HCT116 (cell line): ENCODE data around the gene GRM4. TPM values are rescaled to one million over a fixed set of nuclear protein-coding genes. Genes with fewer than 3 reads are reported as not detected.

ENCODE experiments used
- ATAC-seq: fragments of 200-7000 bp; cut with Tn5 transposase; 2 replicates; pipeline ENCODE4 v1.9.1; 2020; ENCODE audit warnings: mild to moderate bottlenecking, moderate library complexity
- BruUV-seq: library from RNA; stranded (reverse); fragments of 400-500 nt; replicated peaks from 2 replicates; lab custom pipeline; 2021; lab: Mats Ljungman, UMichigan
- CTCF ChIA-PET: fragments of 300-600 bp; sonication (Branson Sonifier 250); formaldehyde crosslinking; loops from one replicate; lab custom pipeline; 2021; ENCODE audit warnings: antibody characterized with exemption; lab: Charles Lee
- POLR2A ChIA-PET: fragments of 300-600, 350-600 bp; sonication (Branson Sonifier 250); formaldehyde crosslinking; loops from one replicate; lab custom pipeline; 2021; ENCODE audit warnings: antibody characterized with exemption; lab: Charles Lee
- RAD21 ChIA-PET, 2 experiments: fragments of 300-600 bp; sonication (Branson Sonifier 250); formaldehyde crosslinking; loops; one replicate each; lab custom pipeline; 2023; ENCODE audit warnings: low total read pairs in 2 of 2; ENCODE audit not compliant: uncharacterized antibody in 2 of 2, unreplicated experiment in 2 of 2, low non-redundant PET in 1 of 2; lab: Charles Lee
- DNase-seq: peaks from one replicate; pipeline ENCODE4 v3.0.0-alpha.2; 2010; ENCODE audit warnings: low read depth, low spot score
- H2AFZ ChIP-seq: fragments of 200-600 bp; shearing (Covaris generic), sonication (generic); 2 replicates; pipeline ENCODE4 v1.6.1; 2017; ENCODE audit warnings: low read depth, mixed run types, mixed read lengths, antibody characterized with exemption, low read length; ENCODE audit not compliant: poor library complexity, severe bottlenecking
- H3K27ac ChIP-seq: 2 replicates; pipeline ENCODE4 v1.5.1; 2012; ENCODE audit warnings: low read depth, low read length
- H3K27me3 ChIP-seq: fragments of 200-600 bp; sonication (generic); 2 replicates; pipeline ENCODE4 v1.6.1; 2016; ENCODE audit warnings: mixed run types, low read length, mixed read lengths; ENCODE audit not compliant: insufficient read depth
- H3K36me3 ChIP-seq, 2 experiments: fragments of 200-500 bp in 1 of 2; fragments of 200-600 bp in 1 of 2; sonication (Bioruptor generic) in 1 of 2; sonication (generic) in 1 of 2; 2 replicates each; pipeline versions ENCODE4 v1.5.1 to v1.6.1; 2014 to 2016; ENCODE audit warnings: low read length in 2 of 2, inconsistent platforms in 1 of 2, mixed read lengths in 1 of 2, mixed run types in 1 of 2; ENCODE audit not compliant: insufficient read depth in 2 of 2, control insufficient read depth in 1 of 2
- H3K4me1 ChIP-seq, 2 experiments: fragments of 200-600 bp in 1 of 2; sonication (generic) in 1 of 2; 2 replicates each; pipeline versions ENCODE4 v1.5.1 to v1.6.1; 2012 to 2017; ENCODE audit warnings: low read length in 2 of 2, inconsistent platforms in 1 of 2, mild to moderate bottlenecking in 1 of 2, mixed read lengths in 1 of 2, mixed run types in 1 of 2, moderate library complexity in 1 of 2; ENCODE audit not compliant: insufficient read depth in 2 of 2, control insufficient read depth in 1 of 2
- H3K4me2 ChIP-seq: fragments of 200-600 bp; sonication (generic); 2 replicates; pipeline ENCODE4 v1.6.1; 2017; ENCODE audit warnings: mixed run types, low read length, mixed read lengths
- H3K4me3 ChIP-seq, 2 experiments: fragments of 200-600 bp in 1 of 2; sonication (generic) in 1 of 2; replicated peaks in 1 of 2; 2 replicates each; pipeline ENCODE4 v1.5.1; 2011 to 2016; ENCODE audit warnings: low read length in 2 of 2, control low read depth in 1 of 2, low read depth in 1 of 2, mild to moderate bottlenecking in 1 of 2, mixed read lengths in 1 of 2, mixed run types in 1 of 2
- H3K79me2 ChIP-seq: fragments of 200-600 bp; sonication (generic); 2 replicates; pipeline ENCODE4 v1.6.1; 2017; ENCODE audit warnings: mild to moderate bottlenecking, mixed run types, low read length, moderate library complexity, mixed read lengths; ENCODE audit not compliant: insufficient read depth
- H3K9ac ChIP-seq: fragments of 200-600 bp; sonication (generic); 2 replicates; pipeline ENCODE4 v1.6.1; 2016; ENCODE audit warnings: low read length, mixed read lengths
- H3K9me2 ChIP-seq: fragments of 200-600 bp; sonication (generic), shearing (Covaris generic); 2 replicates; pipeline ENCODE4 v1.6.1; 2017; ENCODE audit warnings: mixed run types, mild to moderate bottlenecking, moderate library complexity; ENCODE audit not compliant: insufficient read depth
- H3K9me3 ChIP-seq, 2 experiments: fragments of 200-500 bp in 1 of 2; fragments of 200-600 bp in 1 of 2; sonication (Bioruptor generic) in 1 of 2; sonication (generic) in 1 of 2; 2 replicates each; pipeline ENCODE4 v1.6.1; 2014 to 2017; ENCODE audit warnings: low read length in 2 of 2, mixed read lengths in 2 of 2, inconsistent platforms in 1 of 2, low read depth in 1 of 2, mild to moderate bottlenecking in 1 of 2, mixed run types in 1 of 2, moderate library complexity in 1 of 2; ENCODE audit not compliant: control insufficient read depth in 1 of 2, insufficient read depth in 1 of 2
- H4K20me1 ChIP-seq: fragments of 200-600 bp; sonication (generic), shearing (Covaris generic); 2 replicates; pipeline ENCODE4 v1.6.1; 2017; ENCODE audit warnings: mixed run types, mild to moderate bottlenecking, moderate library complexity; ENCODE audit not compliant: insufficient read depth
- EGR1 ChIP-seq: IDR thresholded peaks from 2 replicates; pipeline ENCODE4 v1.6.1; 2012; ENCODE audit warnings: low read depth
- FOSL1 ChIP-seq: IDR thresholded peaks from 2 replicates; pipeline ENCODE4 v1.6.1; 2012; ENCODE audit warnings: low read depth
- POLR2A ChIP-seq: IDR thresholded peaks from 2 replicates; pipeline ENCODE4 v1.7.0; 2011; ENCODE audit warnings: borderline replicate concordance; ENCODE audit not compliant: insufficient read depth, insufficient read length; ENCODE audit errors: extremely low read depth
- RAD21 ChIP-seq: IDR thresholded peaks from 2 replicates; pipeline ENCODE4 v1.6.1; 2012; ENCODE audit warnings: low read depth, mild to moderate bottlenecking
- SIN3A ChIP-seq: IDR thresholded peaks from 2 replicates; pipeline ENCODE4 v1.6.1; 2012; ENCODE audit warnings: low read depth
- SP1 ChIP-seq: IDR thresholded peaks from 2 replicates; pipeline ENCODE4 v1.6.1; 2012; ENCODE audit warnings: low read depth
- TCF7L2 ChIP-seq: IDR thresholded peaks from 2 replicates; pipeline ENCODE4 v1.7.0; 2011; ENCODE audit warnings: borderline replicate concordance, inconsistent platforms; ENCODE audit not compliant: insufficient read depth, insufficient read length; ENCODE audit errors: extremely low read depth
- intact Hi-C: fragments of 100-400 bp; cut with micrococcal nuclease; formaldehyde crosslinking; loops from 2 replicates; pipeline ENCODE4 v1.10.0; 2022
- total RNA-seq: library from RNA; stranded (reverse); gene quantifications from one replicate; pipeline ENCODE4 v1.2.1, GENCODE V29; 2021; ENCODE audit not compliant: unreplicated experiment
- TF ChIP-seq, protein P1 (sequence below): IDR thresholded peaks from 2 replicates; pipeline ENCODE4 v1.6.1; 2012
- TF ChIP-seq, protein P2 (sequence below): IDR thresholded peaks from 2 replicates; pipeline ENCODE4 v1.6.1; 2012; ENCODE audit warnings: low read depth
- TF ChIP-seq, protein P3 (sequence below): IDR thresholded peaks from 2 replicates; pipeline ENCODE4 v1.6.1; 2011; ENCODE audit warnings: mild to moderate bottlenecking, low read length, moderate library complexity; ENCODE audit not compliant: insufficient replicate concordance; ENCODE audit errors: extremely low read depth
- TF ChIP-seq, protein P4 (sequence below): IDR thresholded peaks from 2 replicates; pipeline ENCODE4 v1.6.1; 2012

GRM4 gene
- total RNA-seq, 1 experiment from 2014 or later, result 2.6 TPM

DNA sequence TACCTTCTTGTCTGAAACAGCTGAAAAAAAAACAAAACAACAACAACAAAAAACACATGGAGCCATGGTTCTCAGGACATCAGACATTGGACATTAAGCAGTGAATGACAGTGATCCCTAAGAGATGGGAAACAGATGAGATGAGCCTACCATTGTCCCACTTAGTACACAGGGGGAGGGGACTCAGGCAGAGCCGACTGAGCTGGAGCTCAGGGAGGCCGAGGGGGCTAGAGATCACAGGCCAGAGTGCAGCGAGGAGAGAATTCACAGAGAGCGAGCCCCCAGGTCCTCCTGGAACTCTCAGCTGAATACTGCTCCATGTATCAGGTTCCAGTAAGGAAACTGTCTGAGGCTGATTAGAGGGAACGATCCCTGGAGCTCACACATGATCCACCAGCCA is 134.6 kb downstream of the GRM4 start:
- BruUV-seq, result no TSS peak
- ATAC-seq, result no peak
- Histone ChIP-seq H3K9ac (no peak overlapping the region), H3K9me2 (no peaks in the 10 kb centered on the region), H3K4me1 (no peaks in the 10 kb centered on the region), H3K4me3 (no peak overlapping the region), H2AFZ (no peak overlapping the region), H3K27me3 (no peaks in the 10 kb centered on the region), H3K27ac (no peak overlapping the region), H3K79me2 (no peaks in the 10 kb centered on the region), H4K20me1 (no peaks in the 10 kb centered on the region), H3K36me3 (no peaks in the 10 kb centered on the region), H3K9me3 (no peaks in the 10 kb centered on the region), H3K4me2 (no peak overlapping the region)
- POLR2A ChIA-PET, result no interaction called here
- CTCF ChIA-PET, result no interaction called here
- TF ChIP-seq SP1 (no peak), FOSL1 (no peak), EGR1 (no peak), SIN3A (no peak), POLR2A (no peak), RAD21 (no peak), TCF7L2 (no peak)
- TF ChIP-seq, protein P1, sequence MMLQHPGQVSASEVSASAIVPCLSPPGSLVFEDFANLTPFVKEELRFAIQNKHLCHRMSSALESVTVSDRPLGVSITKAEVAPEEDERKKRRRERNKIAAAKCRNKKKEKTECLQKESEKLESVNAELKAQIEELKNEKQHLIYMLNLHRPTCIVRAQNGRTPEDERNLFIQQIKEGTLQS, result no peak
- TF ChIP-seq, protein P2, sequence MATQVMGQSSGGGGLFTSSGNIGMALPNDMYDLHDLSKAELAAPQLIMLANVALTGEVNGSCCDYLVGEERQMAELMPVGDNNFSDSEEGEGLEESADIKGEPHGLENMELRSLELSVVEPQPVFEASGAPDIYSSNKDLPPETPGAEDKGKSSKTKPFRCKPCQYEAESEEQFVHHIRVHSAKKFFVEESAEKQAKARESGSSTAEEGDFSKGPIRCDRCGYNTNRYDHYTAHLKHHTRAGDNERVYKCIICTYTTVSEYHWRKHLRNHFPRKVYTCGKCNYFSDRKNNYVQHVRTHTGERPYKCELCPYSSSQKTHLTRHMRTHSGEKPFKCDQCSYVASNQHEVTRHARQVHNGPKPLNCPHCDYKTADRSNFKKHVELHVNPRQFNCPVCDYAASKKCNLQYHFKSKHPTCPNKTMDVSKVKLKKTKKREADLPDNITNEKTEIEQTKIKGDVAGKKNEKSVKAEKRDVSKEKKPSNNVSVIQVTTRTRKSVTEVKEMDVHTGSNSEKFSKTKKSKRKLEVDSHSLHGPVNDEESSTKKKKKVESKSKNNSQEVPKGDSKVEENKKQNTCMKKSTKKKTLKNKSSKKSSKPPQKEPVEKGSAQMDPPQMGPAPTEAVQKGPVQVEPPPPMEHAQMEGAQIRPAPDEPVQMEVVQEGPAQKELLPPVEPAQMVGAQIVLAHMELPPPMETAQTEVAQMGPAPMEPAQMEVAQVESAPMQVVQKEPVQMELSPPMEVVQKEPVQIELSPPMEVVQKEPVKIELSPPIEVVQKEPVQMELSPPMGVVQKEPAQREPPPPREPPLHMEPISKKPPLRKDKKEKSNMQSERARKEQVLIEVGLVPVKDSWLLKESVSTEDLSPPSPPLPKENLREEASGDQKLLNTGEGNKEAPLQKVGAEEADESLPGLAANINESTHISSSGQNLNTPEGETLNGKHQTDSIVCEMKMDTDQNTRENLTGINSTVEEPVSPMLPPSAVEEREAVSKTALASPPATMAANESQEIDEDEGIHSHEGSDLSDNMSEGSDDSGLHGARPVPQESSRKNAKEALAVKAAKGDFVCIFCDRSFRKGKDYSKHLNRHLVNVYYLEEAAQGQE, result no peak
- TF ChIP-seq, protein P3, sequence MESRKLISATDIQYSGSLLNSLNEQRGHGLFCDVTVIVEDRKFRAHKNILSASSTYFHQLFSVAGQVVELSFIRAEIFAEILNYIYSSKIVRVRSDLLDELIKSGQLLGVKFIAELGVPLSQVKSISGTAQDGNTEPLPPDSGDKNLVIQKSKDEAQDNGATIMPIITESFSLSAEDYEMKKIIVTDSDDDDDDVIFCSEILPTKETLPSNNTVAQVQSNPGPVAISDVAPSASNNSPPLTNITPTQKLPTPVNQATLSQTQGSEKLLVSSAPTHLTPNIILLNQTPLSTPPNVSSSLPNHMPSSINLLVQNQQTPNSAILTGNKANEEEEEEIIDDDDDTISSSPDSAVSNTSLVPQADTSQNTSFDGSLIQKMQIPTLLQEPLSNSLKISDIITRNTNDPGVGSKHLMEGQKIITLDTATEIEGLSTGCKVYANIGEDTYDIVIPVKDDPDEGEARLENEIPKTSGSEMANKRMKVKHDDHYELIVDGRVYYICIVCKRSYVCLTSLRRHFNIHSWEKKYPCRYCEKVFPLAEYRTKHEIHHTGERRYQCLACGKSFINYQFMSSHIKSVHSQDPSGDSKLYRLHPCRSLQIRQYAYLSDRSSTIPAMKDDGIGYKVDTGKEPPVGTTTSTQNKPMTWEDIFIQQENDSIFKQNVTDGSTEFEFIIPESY, result no peak
- TF ChIP-seq, protein P4, sequence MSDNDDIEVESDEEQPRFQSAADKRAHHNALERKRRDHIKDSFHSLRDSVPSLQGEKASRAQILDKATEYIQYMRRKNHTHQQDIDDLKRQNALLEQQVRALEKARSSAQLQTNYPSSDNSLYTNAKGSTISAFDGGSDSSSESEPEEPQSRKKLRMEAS, result no peak
- intact Hi-C loops, result no loop called here
- no peak for DNase-seq
- RAD21 ChIA-PET, result no interaction called here
